ENCODE measurements around the gene MITF.

DNA sequence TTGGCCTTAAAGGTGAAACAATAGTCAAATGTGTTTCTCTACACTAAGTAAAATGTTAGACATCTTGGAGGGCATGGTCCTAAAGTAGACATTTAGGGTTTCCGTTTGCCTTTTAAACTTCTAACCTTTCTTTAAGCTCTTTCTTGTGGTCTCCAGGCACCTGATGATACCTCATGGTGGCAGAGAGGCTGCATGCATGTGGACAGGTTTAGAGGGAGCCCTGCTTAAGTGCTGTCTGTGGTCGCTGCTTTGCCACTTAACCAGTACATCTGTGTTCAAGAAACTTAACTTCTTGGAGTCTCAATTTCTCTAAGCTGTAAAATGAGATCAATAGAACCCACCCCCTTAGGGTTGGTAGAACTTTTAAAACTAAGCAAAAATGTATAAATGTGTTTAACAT lies 6.2 kb downstream of the MITF start:
- TF ChIP-seq, protein P1, sequence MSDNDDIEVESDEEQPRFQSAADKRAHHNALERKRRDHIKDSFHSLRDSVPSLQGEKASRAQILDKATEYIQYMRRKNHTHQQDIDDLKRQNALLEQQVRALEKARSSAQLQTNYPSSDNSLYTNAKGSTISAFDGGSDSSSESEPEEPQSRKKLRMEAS (IDR thresholded peaks at IDR 0.05): no peak
- TF ChIP-seq YY1 (IDR thresholded peaks at IDR 0.05) (no peak), JUND (IDR thresholded peaks at IDR 0.05) (no peak), TAF1 (conservative IDR thresholded peaks at IDR 0.05) (no peak), RAD21 (IDR thresholded peaks at IDR 0.05) (no peak)
- TF ChIP-seq, protein P2, sequence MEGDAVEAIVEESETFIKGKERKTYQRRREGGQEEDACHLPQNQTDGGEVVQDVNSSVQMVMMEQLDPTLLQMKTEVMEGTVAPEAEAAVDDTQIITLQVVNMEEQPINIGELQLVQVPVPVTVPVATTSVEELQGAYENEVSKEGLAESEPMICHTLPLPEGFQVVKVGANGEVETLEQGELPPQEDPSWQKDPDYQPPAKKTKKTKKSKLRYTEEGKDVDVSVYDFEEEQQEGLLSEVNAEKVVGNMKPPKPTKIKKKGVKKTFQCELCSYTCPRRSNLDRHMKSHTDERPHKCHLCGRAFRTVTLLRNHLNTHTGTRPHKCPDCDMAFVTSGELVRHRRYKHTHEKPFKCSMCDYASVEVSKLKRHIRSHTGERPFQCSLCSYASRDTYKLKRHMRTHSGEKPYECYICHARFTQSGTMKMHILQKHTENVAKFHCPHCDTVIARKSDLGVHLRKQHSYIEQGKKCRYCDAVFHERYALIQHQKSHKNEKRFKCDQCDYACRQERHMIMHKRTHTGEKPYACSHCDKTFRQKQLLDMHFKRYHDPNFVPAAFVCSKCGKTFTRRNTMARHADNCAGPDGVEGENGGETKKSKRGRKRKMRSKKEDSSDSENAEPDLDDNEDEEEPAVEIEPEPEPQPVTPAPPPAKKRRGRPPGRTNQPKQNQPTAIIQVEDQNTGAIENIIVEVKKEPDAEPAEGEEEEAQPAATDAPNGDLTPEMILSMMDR (IDR thresholded peaks at IDR 0.05; ENCODE audit: low read depth, low read length, missing input control): no peak
- TF ChIP-seq, protein P3, sequence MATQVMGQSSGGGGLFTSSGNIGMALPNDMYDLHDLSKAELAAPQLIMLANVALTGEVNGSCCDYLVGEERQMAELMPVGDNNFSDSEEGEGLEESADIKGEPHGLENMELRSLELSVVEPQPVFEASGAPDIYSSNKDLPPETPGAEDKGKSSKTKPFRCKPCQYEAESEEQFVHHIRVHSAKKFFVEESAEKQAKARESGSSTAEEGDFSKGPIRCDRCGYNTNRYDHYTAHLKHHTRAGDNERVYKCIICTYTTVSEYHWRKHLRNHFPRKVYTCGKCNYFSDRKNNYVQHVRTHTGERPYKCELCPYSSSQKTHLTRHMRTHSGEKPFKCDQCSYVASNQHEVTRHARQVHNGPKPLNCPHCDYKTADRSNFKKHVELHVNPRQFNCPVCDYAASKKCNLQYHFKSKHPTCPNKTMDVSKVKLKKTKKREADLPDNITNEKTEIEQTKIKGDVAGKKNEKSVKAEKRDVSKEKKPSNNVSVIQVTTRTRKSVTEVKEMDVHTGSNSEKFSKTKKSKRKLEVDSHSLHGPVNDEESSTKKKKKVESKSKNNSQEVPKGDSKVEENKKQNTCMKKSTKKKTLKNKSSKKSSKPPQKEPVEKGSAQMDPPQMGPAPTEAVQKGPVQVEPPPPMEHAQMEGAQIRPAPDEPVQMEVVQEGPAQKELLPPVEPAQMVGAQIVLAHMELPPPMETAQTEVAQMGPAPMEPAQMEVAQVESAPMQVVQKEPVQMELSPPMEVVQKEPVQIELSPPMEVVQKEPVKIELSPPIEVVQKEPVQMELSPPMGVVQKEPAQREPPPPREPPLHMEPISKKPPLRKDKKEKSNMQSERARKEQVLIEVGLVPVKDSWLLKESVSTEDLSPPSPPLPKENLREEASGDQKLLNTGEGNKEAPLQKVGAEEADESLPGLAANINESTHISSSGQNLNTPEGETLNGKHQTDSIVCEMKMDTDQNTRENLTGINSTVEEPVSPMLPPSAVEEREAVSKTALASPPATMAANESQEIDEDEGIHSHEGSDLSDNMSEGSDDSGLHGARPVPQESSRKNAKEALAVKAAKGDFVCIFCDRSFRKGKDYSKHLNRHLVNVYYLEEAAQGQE (IDR thresholded peaks at IDR 0.05): no peak
- TF ChIP-seq, protein P4, sequence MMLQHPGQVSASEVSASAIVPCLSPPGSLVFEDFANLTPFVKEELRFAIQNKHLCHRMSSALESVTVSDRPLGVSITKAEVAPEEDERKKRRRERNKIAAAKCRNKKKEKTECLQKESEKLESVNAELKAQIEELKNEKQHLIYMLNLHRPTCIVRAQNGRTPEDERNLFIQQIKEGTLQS (IDR thresholded peaks at IDR 0.05): no peak
